Mucosa of descending colon (tissue), 3 donors: ENCODE results near the gene GPRC6A. TPM values are rescaled to one million over a fixed set of nuclear protein-coding genes. Genes with fewer than 3 reads are reported as not detected.

ENCODE experiments used
- ATAC-seq: fragments of 200-7000 bp; cut with Tn5 transposase; one replicate; pipeline ENCODE4 v1.9.1; 2020; ENCODE audit warnings: mild to moderate bottlenecking, moderate library complexity
- DNase-seq, 3 donors: peaks; one replicate each; pipeline ENCODE4 v3.0.0-alpha.2; 2020
- H3K36me3 ChIP-seq: fragments of 200-600 bp; one replicate; pipeline ENCODE4 v1.8.0; 2021; ENCODE audit warnings: low read depth, mild to moderate bottlenecking
- H3K4me1 ChIP-seq: fragments of 200-600 bp; one replicate; pipeline ENCODE4 v1.8.0; 2021; ENCODE audit warnings: low read depth, mild to moderate bottlenecking
- H3K4me3 ChIP-seq: fragments of 200-600 bp; one replicate; pipeline ENCODE4 v1.8.0; 2021; ENCODE audit warnings: mild to moderate bottlenecking
- H3K9me3 ChIP-seq: fragments of 200-600 bp; one replicate; pipeline ENCODE4 v1.8.0; 2021; ENCODE audit warnings: mild to moderate bottlenecking
- CTCF ChIP-seq: fragments of 200-600 bp; IDR thresholded peaks from one replicate; pipeline ENCODE4 v1.8.0; 2022; ENCODE audit warnings: antibody characterized with exemption, mild to moderate bottlenecking
- intact Hi-C, 2 donors: fragments of 100-400 bp; cut with DNase I in 1 of 2; cut with micrococcal nuclease in 1 of 2; formaldehyde crosslinking; loops; one replicate each; pipeline versions ENCODE4 v1.11.0 to v1.11.1; 2022; cut with DNase I, micrococcal nuclease
- total RNA-seq, 3 donors: library from RNA; stranded (reverse); fragmentation: NEBNext Ultra II Directional in 2 of 3; extraction: Animal tissue kit (Norgen Biotek cat#: 25700) in 2 of 3; gene quantifications; one replicate each; pipeline versions ENCODE4 v1.2.1 to v1.2.4, GENCODE V29; 2021 to 2023
- donor health status: DM: no; HTN: no; CAD: no; lungs with moderate emphysema.
- donor health status: DM: no; HTN: no; CAD: no.
- donor health status: DM: no; HTN: yes; CAD: no.

Gene GPRC6A
- total RNA-seq, 3 donors from 2014 or later = 0.13 to 0.17 TPM; not detected in 1

- ATAC-seq (no peak), DNase-seq (no peak)
- Histone ChIP-seq H3K9me3 (no peaks in the 10 kb centered on the region), H3K36me3 (no peaks in the 10 kb centered on the region), H3K4me1 (peaks cover 2% of the 10 kb centered on the region), H3K4me3 (no peak overlapping the region)
- no peak for TF ChIP-seq CTCF
- intact Hi-C loops = no loop called here
These were observed 64.8 kb downstream of the GPRC6A start for GRCh38 chr6:116763906-116764628.

GRCh38 chr6:116763048-116763447 is 65.8 kb downstream of the GPRC6A start:
- DNase-seq (no peak), ATAC-seq (no peak)
- Histone ChIP-seq H3K4me1 (peaks cover 2% of the 10 kb centered on the region), H3K36me3 (no peaks in the 10 kb centered on the region), H3K9me3 (no peaks in the 10 kb centered on the region), H3K4me3 (no peak overlapping the region)
- intact Hi-C loops = no loop called here
- TF ChIP-seq CTCF = no peak

- Histone ChIP-seq H3K9me3 (no peaks in the 10 kb centered on the region), H3K4me3 (no peak overlapping the region), H3K36me3 (no peaks in the 10 kb centered on the region), H3K4me1 (peaks cover 2% of the 10 kb centered on the region)
- ATAC-seq (no peak), DNase-seq (no peak)
- intact Hi-C loops = no loop called here
- no peak for TF ChIP-seq CTCF
These were observed 66.6 kb downstream of the GPRC6A start for GRCh38 chr6:116762235-116762634.

GRCh38 chr6:116761779-116762178 is 67.1 kb downstream of the GPRC6A start:
- Histone ChIP-seq H3K4me1 (peaks cover 2% of the 10 kb centered on the region), H3K4me3 (no peak overlapping the region), H3K36me3 (no peaks in the 10 kb centered on the region), H3K9me3 (no peaks in the 10 kb centered on the region)
- DNase-seq (no peak), ATAC-seq (no peak)
- intact Hi-C loops = no loop called here
- no peak for TF ChIP-seq CTCF

GRCh38 chr6:116745176-116745575 is 83.7 kb downstream of the GPRC6A start:
- Histone ChIP-seq H3K36me3 (no peaks in the 10 kb centered on the region), H3K9me3 (no peaks in the 10 kb centered on the region), H3K4me1 (no peaks in the 10 kb centered on the region), H3K4me3 (no peak overlapping the region)
- no peak for DNase-seq
- intact Hi-C loops = no loop called here
- no peak for TF ChIP-seq CTCF
- no peak for ATAC-seq

Other genes starting within 250 kb of the GPRC6A start
- gene RSPH4A, start 212.6 kb downstream of the GPRC6A start, total RNA-seq = under 1 TPM; 0.14 to 0.35 (median 0.19) TPM
- gene ZUP1, start 160.3 kb downstream of the GPRC6A start, total RNA-seq = 10 to 100 TPM in 2 of 3 donors, 1 to 10 TPM in 1; 8.7 to 12.0 (median 10.7) TPM
- 10 to 100 TPM in 1 of 3 donors, 1 to 10 TPM in 2; 5.5 to 19.5 (median 6.7) TPM for gene KPNA5, start 147.9 kb downstream of the GPRC6A start, total RNA-seq
- gene FAM162B, start 63.4 kb downstream of the GPRC6A start, total RNA-seq = under 1 TPM in 2 of 3 donors, not detected in 1; 0.76 to 0.96 TPM
- 1 to 10 TPM in 1 of 3 donors, under 1 TPM in 2; 0.25 to 1.6 (median 0.67) TPM for gene RFX6, start 48.2 kb upstream of the GPRC6A start, total RNA-seq